ENCODE measurements around the gene RCVRN.
A peak's percentile ranks its signal among the peaks of the same experiment; 100 is the strongest.
"Not testable (repeated sequence)": the region's sequence is repeated elsewhere in the genome, so short reads cannot be mapped to it uniquely, and the experiment has no call there.

RCVRN gene

DNA sequence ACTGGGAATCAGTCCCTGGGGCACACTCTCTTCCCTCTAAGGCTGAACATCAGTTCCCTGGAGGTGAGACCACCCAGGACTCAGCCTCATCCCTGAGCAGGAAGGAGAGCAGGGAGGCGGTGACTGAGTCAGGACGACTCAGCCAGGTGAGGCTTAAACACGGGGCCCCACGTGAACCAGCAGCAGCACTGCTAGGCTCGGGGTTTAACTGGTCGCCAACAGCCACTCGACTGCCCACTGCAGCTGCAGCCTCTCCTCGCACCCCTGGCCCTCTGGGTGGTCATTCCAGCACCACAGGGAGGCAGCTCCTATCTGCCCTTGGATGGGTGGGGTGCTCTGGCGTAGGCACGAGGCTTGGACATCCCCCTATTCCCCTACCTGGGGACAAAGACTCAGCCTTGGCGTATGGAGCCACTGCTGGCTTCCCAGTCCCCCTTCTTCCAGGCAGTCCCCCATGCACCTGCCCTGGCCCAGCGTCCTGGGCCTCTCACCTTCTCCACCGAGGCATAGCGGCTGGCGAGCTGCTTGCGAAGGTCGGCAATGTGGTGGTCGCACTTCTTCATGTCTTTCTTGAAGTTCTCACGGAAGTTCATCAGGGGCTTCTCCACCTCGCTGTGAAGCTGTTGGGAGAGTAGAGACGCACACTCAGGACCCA, 21.2 kb upstream of the RCVRN start:
- no peaks in the 10 kb centered on the region for H3K27me3 ChIP-seq (ENCODE audit: insufficient read depth, poor library complexity, severe bottlenecking)
- TF ChIP-seq, protein P1, sequence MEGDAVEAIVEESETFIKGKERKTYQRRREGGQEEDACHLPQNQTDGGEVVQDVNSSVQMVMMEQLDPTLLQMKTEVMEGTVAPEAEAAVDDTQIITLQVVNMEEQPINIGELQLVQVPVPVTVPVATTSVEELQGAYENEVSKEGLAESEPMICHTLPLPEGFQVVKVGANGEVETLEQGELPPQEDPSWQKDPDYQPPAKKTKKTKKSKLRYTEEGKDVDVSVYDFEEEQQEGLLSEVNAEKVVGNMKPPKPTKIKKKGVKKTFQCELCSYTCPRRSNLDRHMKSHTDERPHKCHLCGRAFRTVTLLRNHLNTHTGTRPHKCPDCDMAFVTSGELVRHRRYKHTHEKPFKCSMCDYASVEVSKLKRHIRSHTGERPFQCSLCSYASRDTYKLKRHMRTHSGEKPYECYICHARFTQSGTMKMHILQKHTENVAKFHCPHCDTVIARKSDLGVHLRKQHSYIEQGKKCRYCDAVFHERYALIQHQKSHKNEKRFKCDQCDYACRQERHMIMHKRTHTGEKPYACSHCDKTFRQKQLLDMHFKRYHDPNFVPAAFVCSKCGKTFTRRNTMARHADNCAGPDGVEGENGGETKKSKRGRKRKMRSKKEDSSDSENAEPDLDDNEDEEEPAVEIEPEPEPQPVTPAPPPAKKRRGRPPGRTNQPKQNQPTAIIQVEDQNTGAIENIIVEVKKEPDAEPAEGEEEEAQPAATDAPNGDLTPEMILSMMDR (IDR thresholded peaks at IDR 0.05; ENCODE audit: poor library complexity, severe bottlenecking): no peak
- DNase-seq (ENCODE audit: low spot score): no peak
- no peak overlapping the region for H3K27ac ChIP-seq (ENCODE audit: poor library complexity, severe bottlenecking)
- no peaks in the 10 kb centered on the region for H3K36me3 ChIP-seq (ENCODE audit: low read depth)
- no peak for ATAC-seq (ENCODE audit: low read depth)
- H3K4me3 ChIP-seq (ENCODE audit: severe bottlenecking): no peak overlapping the region
- H3K9me3 ChIP-seq (ENCODE audit: severe bottlenecking): no peaks in the 10 kb centered on the region
- H3K4me1 ChIP-seq (ENCODE audit: insufficient read depth, poor library complexity, severe bottlenecking): no peaks in the 10 kb centered on the region

DNA sequence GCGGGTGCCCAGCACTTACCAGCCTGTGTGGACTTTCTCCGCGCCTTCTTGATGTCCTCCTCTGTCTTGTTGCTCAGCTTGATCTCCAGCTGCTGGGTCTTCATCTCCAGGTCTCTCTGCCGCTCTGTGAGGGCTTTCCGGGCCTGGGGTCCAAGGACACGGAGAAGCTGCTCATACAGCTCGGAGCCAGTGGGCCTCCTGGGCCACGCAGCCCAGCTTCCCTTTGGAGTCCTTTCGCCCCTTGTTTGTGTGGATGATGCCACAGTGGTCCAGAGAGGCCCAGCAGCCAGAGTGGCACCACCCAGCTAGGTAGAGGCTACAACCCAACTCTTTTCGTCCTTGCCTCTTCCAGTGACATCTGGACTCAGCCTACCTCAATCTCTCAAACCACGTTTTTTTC, 20.4 kb upstream of the RCVRN start:
- Histone ChIP-seq H3K27ac (ENCODE audit: poor library complexity, severe bottlenecking) (no peak overlapping the region), H3K4me3 (ENCODE audit: severe bottlenecking) (no peak overlapping the region), H3K4me1 (ENCODE audit: insufficient read depth, poor library complexity, severe bottlenecking) (no peaks in the 10 kb centered on the region), H3K27me3 (ENCODE audit: insufficient read depth, poor library complexity, severe bottlenecking) (no peaks in the 10 kb centered on the region), H3K9me3 (ENCODE audit: severe bottlenecking) (no peaks in the 10 kb centered on the region), H3K36me3 (ENCODE audit: low read depth) (no peaks in the 10 kb centered on the region)
- ATAC-seq (ENCODE audit: low read depth): no peak
- TF ChIP-seq, protein P1 (IDR thresholded peaks at IDR 0.05; ENCODE audit: poor library complexity, severe bottlenecking): no peak
- no peak for DNase-seq (ENCODE audit: low spot score)

DNA sequence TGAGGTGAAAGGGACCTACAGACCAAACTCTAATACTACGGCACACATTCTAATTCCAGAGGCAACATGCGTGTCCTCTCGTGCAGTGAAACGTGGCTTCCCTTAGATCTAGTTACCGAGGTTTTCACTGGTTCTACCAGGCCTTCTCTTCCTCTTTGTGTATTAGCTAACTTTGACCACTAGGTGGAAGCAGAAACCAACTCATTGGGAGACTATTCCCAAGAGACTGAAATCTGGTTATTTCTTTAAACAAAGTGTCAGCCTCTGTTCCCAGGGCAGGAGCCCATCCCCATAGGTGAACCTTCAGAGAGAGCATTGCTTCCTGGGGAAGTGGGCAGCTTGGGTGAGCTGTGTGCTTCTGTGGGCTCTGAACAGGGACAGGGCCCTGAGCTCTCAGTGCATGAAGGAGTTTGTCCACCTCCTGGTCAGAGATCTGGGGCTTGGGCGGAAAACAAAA, 19.7 kb upstream of the RCVRN start:
- TF ChIP-seq, protein P1 (IDR thresholded peaks at IDR 0.05; ENCODE audit: poor library complexity, severe bottlenecking): peak; percentile 84
- Histone ChIP-seq H3K9me3 (ENCODE audit: severe bottlenecking) (no peaks in the 10 kb centered on the region), H3K4me1 (ENCODE audit: insufficient read depth, poor library complexity, severe bottlenecking) (no peaks in the 10 kb centered on the region), H3K4me3 (ENCODE audit: severe bottlenecking) (no peak overlapping the region), H3K27ac (ENCODE audit: poor library complexity, severe bottlenecking) (no peak overlapping the region), H3K27me3 (ENCODE audit: insufficient read depth, poor library complexity, severe bottlenecking) (no peaks in the 10 kb centered on the region), H3K36me3 (ENCODE audit: low read depth) (no peaks in the 10 kb centered on the region)
- DNase-seq (ENCODE audit: low spot score) (no peak), ATAC-seq (ENCODE audit: low read depth) (peak; percentile 75)

DNA sequence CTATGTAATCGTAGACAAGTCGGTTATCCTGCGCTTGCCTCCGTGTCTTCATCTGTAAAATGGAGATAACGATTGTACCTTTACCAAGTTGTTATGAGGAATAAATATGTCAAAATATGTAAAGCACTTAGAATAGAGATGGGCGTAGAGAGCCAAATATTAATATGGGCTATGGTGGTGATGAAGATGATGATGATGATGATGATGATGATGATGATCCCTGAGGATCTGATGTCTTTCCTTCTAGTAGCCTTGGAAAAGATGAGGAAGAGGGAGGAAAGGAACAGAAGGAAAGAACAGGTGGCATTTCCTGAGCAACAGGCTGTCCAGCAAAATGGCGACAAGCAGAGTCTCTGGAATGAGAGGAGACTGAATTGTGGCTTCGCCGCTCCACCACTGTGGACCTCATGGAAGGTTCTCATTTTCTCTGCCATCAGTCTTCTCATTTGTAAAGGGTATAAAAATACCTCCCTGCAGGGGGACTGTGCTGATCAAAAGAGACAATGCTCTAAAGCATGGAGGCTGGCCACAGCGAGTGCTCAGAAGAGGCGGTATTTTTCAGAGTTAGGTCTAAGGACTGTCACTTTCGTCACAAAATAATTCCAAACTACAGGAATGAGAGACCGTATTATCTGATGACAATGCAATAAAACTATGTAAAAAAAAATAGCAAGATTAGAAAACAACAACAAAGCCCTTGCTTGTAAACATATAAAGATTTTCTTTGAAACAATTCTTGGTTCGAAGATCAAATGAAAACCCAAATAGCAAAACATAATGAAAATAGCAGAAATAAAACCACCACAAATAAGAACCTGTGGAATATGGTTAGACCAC, 17.2 kb upstream of the RCVRN start:
- Histone ChIP-seq H3K36me3 (ENCODE audit: low read depth) (no peaks in the 10 kb centered on the region), H3K9me3 (ENCODE audit: severe bottlenecking) (no peaks in the 10 kb centered on the region), H3K27ac (ENCODE audit: poor library complexity, severe bottlenecking) (no peak overlapping the region), H3K27me3 (ENCODE audit: insufficient read depth, poor library complexity, severe bottlenecking) (no peaks in the 10 kb centered on the region), H3K4me3 (ENCODE audit: severe bottlenecking) (no peak overlapping the region), H3K4me1 (ENCODE audit: insufficient read depth, poor library complexity, severe bottlenecking) (no peaks in the 10 kb centered on the region)
- DNase-seq (ENCODE audit: low spot score) (no peak), ATAC-seq (ENCODE audit: low read depth) (no peak)
- TF ChIP-seq, protein P1 (IDR thresholded peaks at IDR 0.05; ENCODE audit: poor library complexity, severe bottlenecking): no peak

DNA sequence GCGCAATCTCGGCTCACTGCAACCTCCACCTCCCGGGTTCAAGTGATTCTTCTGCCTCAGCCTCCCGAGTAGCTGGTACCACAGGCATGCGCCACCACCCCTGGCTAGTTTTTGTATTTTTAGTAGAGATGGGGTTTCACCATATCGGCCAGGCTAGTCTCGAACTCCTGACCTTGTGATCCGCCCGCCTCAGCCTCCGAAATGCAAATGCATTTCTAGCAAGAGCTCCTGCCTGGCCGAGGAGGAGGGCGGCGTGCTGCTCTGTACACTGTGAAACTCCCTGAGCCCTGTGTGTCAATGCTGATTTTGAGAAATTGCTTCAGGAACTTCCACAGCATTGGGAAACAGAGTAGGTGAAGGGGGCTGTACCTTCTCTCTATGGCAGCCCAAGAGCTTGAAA, 16.1 kb upstream of the RCVRN start:
- not testable (repeated sequence) for H3K4me1 ChIP-seq (ENCODE audit: insufficient read depth, poor library complexity, severe bottlenecking); H3K27ac ChIP-seq (ENCODE audit: poor library complexity, severe bottlenecking); H3K4me3 ChIP-seq (ENCODE audit: severe bottlenecking); H3K36me3 ChIP-seq (ENCODE audit: low read depth); DNase-seq (ENCODE audit: low spot score); H3K27me3 ChIP-seq (ENCODE audit: insufficient read depth, poor library complexity, severe bottlenecking); ATAC-seq (ENCODE audit: low read depth); H3K9me3 ChIP-seq (ENCODE audit: severe bottlenecking)

Data from RWPE2 (cell line).